Upper lobe of left lung (tissue), 4 donors: ENCODE measurements around the gene ADAMTS2.

Experiments used
- CTCF ChIP-seq, 6 experiments: fragments of 450-650 bp in 4 of 6; fragments of 200-600 bp in 2 of 6; sonication (generic) in 2 of 6; IDR thresholded peaks; one replicate each; pipeline ENCODE4 v1.5.1; 2016 to 2019; ENCODE audit warnings: antibody characterized with exemption in 6 of 6
- EP300 ChIP-seq, 4 donors: sonication (generic); formaldehyde crosslinking; IDR thresholded peaks; one replicate each; pipeline ENCODE4 v1.5.1; 2017; ENCODE audit warnings: antibody characterized with exemption in 4 of 4, control low read depth in 2 of 4
- POLR2A ChIP-seq, 4 donors: fragments of 450-650 bp; IDR thresholded peaks; one replicate each; pipeline ENCODE4 v1.5.1; 2016 to 2017; ENCODE audit warnings: antibody characterized with exemption in 4 of 4, mild to moderate bottlenecking in 2 of 4
- POLR2AphosphoS5 ChIP-seq, 2 donors: sonication (generic); formaldehyde crosslinking; IDR thresholded peaks; one replicate each; pipeline ENCODE4 v1.5.1; 2017; ENCODE audit warnings: antibody characterized with exemption in 2 of 2

- TF ChIP-seq CTCF (IDR thresholded peaks at IDR 0.05) (no peak), POLR2A (IDR thresholded peaks at IDR 0.05) (no peak), POLR2AphosphoS5 (IDR thresholded peaks at IDR 0.05) (no peak), EP300 (IDR thresholded peaks at IDR 0.05) (no peak)
Measured at GRCh38 chr5:179185256-179185940, 159.9 kb downstream of the ADAMTS2 start.
